HG02763 (cell line): ENCODE data around the gene FASLG.

Experiments used
- ATAC-seq: cut with Tn5 transposase; IDR thresholded peaks from one replicate; pipeline ENCODE4 v1.9.1; 2021; ENCODE audit warnings: mild to moderate bottlenecking, moderate library complexity; ENCODE audit not compliant: unreplicated experiment

FASLG gene

GRCh38 chr1:172642970-172643369 lies 15.9 kb upstream of the FASLG start:
- ATAC-seq, result no peak

GRCh38 chr1:172646653-172647052 lies 12.2 kb upstream of the FASLG start:
- no peak for ATAC-seq

- ATAC-seq, result no peak
Observed at GRCh38 chr1:172647110-172647564, 11.8 kb upstream of the FASLG start.

GRCh38 chr1:172647987-172648386 lies 10.9 kb upstream of the FASLG start:
- ATAC-seq, result no peak

GRCh38 chr1:172650474-172651193 lies 8.3 kb upstream of the FASLG start:
- ATAC-seq, result no peak

GRCh38 chr1:172653015-172653709 lies 5.7 kb upstream of the FASLG start:
- ATAC-seq, result no peak

- ATAC-seq, result no peak
Observed at GRCh38 chr1:172654535-172654934, 4.4 kb upstream of the FASLG start.

- ATAC-seq, result no peak
Observed at GRCh38 chr1:172656576-172656975, 2.3 kb upstream of the FASLG start.

GRCh38 chr1:172657586-172657985 lies 1.3 kb upstream of the FASLG start:
- no peak for ATAC-seq

GRCh38 chr1:172661107-172661506 lies 2.2 kb downstream of the FASLG start:
- no peak for ATAC-seq

GRCh38 chr1:172662464-172663109 lies 3.7 kb downstream of the FASLG start:
- peak; percentile 77 for ATAC-seq

GRCh38 chr1:172663732-172664131 lies 4.8 kb downstream of the FASLG start:
- ATAC-seq, result no peak

- no peak for ATAC-seq
Observed at GRCh38 chr1:172668097-172668496, 9.2 kb downstream of the FASLG start.

- ATAC-seq, result no peak
Observed at GRCh38 chr1:172669011-172669410, 10.1 kb downstream of the FASLG start.

GRCh38 chr1:172670316-172670715 lies 11.4 kb downstream of the FASLG start:
- ATAC-seq, result no peak

GRCh38 chr1:172670791-172671190 lies 11.9 kb downstream of the FASLG start:
- ATAC-seq, result no peak

GRCh38 chr1:172671591-172671990 lies 12.7 kb downstream of the FASLG start:
- no peak for ATAC-seq

GRCh38 chr1:172672720-172673119 lies 13.8 kb downstream of the FASLG start:
- ATAC-seq, result no peak

- ATAC-seq, result no peak
Observed at GRCh38 chr1:172673761-172674160, 14.9 kb downstream of the FASLG start.

GRCh38 chr1:172674831-172675613 lies 16.1 kb downstream of the FASLG start:
- ATAC-seq, result no peak
